ENCODE data around the gene AATF.
"Not testable (repeated sequence)": the region's sequence is repeated elsewhere in the genome, so short reads cannot be mapped to it uniquely, and the experiment has no call there.

AATF gene

GRCh38 chr17:37052450-37052849 lies 103.7 kb downstream of the AATF start:
- no peak for DNase-seq

DNA sequence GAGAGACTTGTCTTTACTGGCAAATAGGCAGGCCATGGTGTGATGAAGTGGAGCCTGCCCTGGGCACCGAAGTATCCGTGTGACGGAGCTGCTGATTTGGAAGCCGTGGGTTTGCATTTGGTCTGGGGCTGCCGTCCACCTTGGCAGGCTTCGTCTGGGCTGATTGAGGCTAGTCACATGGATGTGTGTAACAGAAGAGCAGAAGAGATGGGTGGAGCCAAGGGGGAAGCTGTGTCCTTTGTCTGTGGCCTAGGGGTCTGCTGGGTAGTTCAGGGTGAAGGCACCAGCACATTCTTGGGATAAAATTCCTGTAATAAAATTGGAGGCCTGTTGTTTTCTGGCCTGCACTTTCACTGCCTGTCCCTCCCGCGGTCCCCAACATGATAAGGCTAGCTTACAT lies 106.1 kb downstream of the AATF start:
- no peak for DNase-seq

- DNase-seq: no peak
These were observed 107.9 kb downstream of the AATF start for GRCh38 chr17:37056622-37057021.

DNA sequence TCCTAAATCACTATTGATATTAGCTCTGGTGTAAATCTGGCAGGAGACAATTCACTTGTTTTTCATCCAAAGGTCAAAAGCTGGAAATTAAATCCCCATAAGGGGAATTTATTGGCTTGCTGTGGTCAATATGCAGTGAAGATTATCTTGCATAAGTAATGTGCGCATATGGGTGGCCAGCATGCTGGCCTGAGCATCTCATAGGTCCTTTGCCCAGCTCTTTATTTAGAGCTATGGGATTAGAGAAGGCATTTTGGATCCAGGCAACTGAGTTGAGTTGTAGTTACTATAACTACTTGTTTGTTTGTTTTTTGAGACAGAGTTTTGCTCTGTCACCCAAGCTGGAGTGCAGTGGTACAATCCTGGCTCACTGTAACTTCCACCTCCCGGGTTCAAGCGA lies 110.7 kb downstream of the AATF start:
- no peak for DNase-seq

GRCh38 chr17:37060094-37060493 lies 111.3 kb downstream of the AATF start:
- DNase-seq: no peak

DNA sequence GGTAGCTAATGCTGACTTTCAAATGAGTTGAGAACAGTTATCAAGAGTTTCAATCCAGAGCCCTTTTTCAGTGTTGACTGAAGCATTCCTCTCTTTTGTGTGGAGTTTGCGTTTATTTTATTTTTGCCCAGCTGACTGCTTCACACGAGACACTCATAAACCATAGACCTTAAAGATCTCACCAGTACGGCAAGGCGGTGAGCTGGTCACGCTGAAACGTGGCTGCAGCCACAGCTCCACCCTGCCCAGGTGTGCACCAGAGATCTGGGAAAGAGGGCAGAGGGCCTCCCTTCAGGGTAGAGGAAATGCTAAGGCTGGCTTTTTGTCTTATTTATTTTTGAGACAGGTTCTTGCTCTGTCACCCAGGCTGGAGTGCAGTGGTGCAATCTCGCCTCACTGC lies 112.2 kb downstream of the AATF start:
- DNase-seq: no peak

DNA sequence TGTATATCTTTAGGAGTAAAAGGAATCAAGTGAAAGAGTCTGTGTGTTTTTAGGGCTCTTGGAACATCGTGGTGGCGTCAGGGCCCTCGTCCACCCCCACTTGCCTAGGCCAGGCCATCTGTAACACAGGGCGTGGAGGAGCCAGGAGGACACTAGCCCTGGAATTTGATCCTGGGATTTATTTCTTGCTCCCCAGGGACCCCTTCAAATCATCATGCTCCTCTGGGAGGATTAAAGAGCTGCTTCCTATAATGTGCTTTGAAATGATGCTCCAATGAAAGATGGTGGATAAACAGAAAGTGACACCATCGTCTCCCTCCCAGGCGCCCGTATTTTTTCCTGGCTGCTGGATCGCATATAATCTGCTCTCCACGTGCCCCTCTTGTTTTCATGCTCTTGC lies 113.3 kb downstream of the AATF start:
- no peak for DNase-seq

- DNase-seq: peak; percentile 76
These were observed 115.5 kb downstream of the AATF start for GRCh38 chr17:37064206-37064605.

DNA sequence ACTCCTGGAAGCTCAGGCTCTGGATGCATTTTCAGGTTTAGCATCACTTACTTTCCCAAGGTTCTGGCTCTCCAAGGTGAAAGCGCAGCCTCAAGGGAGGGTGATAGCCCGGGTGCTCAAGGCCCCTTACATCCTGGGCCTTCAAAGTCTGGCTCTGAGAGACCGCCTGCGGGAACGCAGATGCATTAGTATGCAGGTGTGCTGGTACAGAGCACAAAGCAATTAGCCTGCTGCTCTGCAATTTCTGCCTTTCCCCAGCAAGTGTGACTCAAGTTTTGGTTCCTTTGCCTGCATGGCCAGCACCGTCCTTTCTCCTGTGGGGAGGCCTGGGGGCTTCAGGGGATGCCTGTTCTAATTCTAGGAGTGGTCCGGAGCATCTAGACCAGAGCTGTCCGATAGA lies 116.2 kb downstream of the AATF start:
- DNase-seq: no peak

DNA sequence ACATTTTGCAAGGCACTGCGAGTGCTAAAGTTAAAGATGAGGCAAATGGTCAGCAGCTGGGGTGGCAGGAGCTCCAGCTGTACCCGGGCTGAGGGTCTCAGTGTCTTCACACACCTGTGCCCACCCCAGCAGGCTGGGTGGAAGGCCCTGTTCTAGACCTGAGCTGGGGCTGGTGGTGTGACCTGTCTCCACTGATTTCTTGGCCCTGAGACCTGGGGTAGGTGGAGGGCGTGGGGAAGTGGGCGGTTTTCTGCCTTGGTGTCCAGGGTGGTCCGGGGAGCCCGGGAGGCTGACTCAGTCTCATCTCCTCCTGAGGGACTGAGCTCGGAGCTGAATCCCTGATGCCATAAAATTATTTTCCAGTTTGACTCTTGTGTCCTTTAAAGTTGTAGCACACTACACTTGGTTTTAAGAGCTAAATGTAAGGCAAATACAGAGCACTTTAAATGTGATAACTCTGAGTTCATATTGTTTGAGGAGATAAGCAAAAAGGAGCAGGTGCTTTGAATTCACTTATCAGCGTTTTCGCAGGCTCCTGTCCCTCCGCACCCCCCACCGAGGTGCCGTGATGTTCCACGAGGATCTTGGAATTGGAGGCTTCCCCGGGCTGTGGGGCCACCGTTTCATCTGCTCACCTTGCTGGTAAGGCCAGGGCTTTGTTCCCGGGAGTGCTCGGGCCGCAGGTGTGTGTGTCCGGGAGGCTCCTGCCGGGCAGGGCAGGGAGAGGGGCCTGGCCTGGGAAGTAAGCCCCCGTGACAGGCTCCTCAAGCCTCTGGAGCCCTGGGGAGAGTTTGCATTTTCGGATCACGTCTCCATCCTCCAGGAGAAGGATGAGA lies 117.0 kb downstream of the AATF start:
- DNase-seq: no peak

DNA sequence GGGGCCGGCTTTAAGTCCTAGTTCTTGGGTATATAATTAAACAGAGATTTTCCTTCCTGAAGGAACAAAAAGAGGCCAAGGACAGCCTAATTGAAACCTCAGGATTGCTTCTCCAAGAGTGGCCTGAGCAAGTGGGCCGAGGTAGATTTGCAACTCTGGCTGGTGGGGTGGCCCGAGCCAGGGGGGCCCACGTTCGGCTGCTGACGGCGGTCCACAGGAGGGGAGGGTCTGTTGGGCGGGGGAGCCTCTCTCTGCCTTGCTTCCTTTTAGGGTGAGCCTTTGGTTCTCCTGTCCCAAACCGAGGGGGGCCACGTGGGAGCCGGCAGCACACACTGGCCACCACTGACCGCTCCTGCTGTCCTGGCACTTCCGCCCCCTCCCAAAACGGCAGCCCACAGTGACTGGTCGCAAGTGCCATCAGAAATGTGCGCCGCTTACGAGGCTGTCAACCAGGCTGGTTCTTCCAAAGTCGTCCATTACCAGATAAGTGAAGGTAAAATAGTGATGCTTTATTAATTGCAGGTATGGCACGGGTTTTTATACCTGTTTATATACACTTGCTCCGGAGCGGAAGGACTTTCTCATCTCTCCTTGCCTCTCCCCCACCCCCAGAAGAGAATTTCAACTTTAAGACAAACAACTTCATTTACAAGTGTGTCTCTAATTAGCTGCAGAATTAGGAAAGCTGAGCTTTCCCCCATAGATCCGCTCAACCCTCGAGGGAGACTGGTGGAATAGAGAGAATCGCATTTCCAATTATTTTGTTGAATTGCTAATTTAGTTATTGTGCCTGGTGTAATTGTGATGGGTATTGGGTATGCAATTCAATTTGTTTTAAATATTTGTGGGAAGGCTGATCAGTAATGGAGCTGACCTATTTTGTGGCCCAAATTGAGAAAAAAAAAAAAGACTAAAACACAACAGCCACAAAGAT lies 117.8 kb downstream of the AATF start:
- DNase-seq: no peak

DNA sequence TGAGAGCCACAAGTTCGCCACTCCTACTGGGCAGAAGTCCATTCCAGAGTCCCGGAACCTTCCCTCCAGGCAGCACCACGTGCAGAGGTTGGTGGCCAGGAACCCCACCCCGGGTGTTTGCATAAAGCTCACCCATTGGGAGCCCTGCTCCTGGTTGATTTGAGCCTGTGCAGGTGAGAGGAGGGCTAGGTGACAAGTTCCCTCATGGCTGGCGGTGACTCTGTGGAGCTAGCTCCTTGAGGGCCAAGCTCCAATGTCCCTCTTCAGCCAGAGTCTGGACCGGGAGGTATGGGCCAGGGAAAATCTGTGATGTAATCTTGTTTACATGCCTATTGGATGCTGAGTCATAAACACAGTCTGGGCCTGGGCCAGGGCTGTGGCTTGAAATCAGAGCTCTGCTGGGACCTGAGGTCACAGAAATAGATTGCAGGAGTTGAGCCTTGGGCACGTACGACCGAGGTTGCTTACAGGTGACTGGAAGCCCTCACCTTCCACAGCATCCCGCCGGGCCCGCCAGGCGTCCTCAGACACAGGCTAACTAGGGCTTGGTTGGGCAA lies 118.9 kb downstream of the AATF start:
- DNase-seq: peak; percentile 20

- DNase-seq: peak; percentile 19
These were observed 119.5 kb downstream of the AATF start for GRCh38 chr17:37068266-37068665.

DNA sequence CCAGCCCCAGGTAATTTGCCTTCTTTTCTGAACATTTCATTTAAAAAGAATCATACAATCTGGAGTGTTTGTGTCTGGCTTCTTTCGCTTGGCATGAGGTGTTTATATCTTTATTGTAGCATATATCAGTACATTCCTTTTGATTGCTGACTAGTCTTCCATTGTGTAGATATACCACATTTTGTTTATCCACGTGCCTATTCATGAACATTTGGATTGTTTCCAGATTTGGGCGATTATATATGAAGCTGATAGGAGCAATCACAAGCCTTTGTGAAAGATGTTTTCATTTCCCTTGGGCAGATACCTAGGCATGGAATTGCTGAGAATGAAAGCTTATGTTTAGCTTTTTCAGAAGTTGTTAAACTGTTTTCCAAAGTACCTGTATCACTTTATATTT lies 120.3 kb downstream of the AATF start:
- DNase-seq: no peak

GRCh38 chr17:37073464-37073863 lies 124.7 kb downstream of the AATF start:
- DNase-seq: not testable (repeated sequence)

DNA sequence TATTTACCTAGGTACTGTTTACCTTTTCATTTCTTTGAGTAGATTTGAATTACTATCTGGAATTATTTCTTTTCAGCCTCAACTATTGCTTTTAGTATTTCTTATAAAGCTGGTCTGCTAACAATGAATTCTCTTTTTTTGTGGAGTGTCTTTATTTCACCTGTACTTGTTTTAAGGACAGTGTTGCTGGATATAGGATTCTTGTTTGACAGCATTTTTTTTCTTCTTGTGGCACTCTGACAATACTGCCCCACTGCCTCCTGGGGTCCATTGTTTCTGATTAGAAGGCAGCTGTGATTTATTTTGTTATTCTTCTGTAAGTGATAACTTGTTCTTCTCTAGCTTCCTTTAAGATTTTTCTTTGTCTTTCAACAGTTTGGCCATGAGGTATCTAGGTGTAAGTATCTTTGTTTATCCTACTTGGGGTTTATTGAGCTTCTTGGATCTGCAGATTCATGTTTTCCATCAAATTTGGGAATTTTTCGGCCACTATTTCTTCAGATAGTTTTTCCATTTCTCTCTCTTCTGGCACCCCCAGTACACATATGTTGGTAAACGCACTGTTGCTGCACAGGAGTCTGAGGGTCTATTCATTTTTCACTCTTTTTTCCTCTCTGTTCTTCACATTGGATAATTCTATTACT lies 130.4 kb downstream of the AATF start:
- DNase-seq: no peak

DNA sequence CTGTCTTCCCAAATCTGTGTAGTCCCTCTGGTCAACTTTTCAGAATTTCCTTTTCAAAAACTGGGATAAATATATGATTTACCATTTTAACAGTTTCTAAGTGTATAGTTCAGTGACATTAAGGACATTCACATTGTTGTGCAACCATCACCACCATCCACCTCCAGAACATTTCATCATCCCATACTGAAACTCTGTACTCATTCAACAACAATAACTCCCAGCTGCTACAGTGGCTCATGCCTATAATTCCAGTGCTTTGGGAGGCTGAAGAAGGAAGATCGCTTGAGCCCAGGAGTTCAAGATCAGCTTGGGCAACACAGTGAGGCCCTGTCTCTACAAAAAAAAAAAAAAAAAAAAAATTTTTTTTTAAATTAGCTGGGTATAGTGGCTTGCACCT lies 131.0 kb downstream of the AATF start:
- no peak for DNase-seq

- DNase-seq: no peak
These were observed 132.5 kb downstream of the AATF start for GRCh38 chr17:37081287-37081686.

DNA sequence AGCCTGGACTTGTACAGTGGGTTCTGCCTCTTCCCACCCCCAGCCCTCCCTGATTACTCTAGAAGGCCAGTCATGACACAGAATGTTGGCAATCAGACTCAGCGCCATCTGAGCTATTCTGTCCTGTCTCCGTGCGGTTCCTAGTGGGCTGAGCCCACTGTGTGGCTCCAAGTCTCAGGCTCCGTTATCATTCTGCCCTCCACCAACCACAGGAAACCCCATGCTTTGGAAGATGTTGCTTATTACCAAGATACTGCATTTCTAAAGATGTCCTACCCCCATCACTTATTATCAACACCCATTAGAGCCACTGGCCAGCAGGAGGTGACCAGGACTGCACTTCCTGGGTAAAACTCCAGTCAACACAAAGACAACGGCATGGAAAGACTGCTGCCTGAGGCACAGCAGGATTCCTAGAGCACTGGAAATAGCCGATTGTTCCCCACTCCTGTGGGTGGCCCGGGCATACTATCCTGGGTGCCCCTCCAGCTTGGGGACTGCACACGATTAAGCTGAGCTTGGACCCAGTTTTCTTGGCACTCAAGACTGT lies 133.6 kb downstream of the AATF start:
- DNase-seq: no peak

GRCh38 chr17:37082985-37083384 lies 134.2 kb downstream of the AATF start:
- DNase-seq: no peak

DNA sequence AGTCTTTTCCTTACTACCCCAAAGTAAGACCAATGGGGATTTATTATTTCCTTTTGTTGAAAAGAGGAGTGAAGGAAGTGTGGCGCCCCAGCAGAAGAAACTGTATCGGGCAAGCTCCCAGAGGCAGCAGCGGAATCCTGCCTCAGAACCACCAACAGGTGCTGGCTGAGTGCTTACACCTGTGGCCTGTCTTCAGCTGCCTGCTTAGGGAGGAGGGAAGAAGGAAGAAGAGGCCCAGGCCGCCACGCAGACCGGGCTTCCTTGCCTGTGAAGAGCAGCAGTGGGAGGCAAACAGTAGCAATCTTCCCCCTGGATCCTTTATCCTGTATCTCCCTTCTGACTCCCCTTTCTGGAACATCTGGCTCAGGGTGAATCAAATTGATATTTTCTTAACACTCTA lies 134.7 kb downstream of the AATF start:
- DNase-seq: peak; percentile 21

DNA sequence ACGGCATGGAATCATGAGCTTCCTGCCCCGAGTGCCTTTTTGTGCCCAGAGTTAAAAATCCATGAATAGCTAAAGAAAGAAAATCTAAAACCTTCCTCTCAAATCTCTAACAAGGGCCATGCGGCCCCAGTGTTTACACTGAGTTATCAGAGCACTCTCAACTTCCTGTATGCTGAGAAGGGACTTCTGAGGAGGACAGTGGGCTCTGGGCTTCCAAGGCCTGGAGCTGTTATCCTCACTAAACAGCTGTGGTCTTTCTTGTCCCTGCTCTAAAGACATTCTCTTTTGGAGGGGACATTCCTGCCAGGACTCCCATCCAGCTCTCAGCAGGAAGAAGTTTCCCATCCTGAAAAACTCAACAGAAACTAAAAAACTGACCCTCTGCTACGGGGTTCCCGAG lies 135.6 kb downstream of the AATF start:
- DNase-seq: no peak

DNA sequence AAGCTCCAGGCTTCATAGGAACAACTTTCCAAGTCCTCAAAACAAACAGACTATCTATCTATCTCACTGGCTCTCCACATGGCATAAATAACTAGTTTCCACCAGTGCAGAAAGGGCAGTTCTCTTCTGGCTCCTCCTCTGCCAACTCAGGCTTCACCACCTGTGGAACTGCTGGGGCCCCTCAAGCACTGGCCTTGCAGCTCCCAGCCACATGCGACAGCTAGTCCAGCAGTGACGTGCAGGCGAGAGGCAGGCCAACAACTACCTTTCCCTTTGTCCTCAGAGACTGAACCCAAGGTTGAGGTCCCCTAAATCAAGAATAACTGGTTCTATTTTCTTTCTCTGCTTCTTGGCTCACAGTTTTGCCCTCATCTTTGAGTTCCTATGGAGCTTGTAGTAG lies 137.6 kb downstream of the AATF start:
- DNase-seq: no peak

Data from NCI-H510A treated with DMSO at 0.1 percent for 48 hours (cell line).